ENCODE results near the gene FEN1. TPM values are rescaled to one million over a fixed set of nuclear protein-coding genes. Genes with fewer than 3 reads are reported as not detected.

The FEN1 gene
- 90.3 to 108 TPM (median 97.7 TPM) in 5 replicates for total RNA-seq (2022; extraction: Qiagen RNA extraction)

GRCh38 chr11:61792310-61793082, at the start of gene FEN1, which contains the start of gene TMEM258:
Gene FEN1, plus strand, starts transcription at chr11:61792911. Its CDS starts 2,451 bp downstream, at chr11:61795362.
Gene TMEM258, minus strand, starts transcription at chr11:61792599. Its CDS starts 41 bp downstream, at chr11:61792558.

GRCh38 chr11:61752117-61752924, 40.4 kb upstream of the FEN1 start, which contains the start of gene MYRF:
Gene MYRF, plus strand, starts transcription at chr11:61752636. Its CDS starts 109 bp downstream, at chr11:61752745.

GRCh38 chr11:61816736-61817455, 24.2 kb downstream of the FEN1 start, which contains the start of gene FADS1:
Gene FADS1, minus strand, starts transcription at chr11:61817003. Its CDS starts 74 bp downstream, at chr11:61816929.

GRCh38 chr11:61827571-61828378, 35.1 kb downstream of the FEN1 start, which contains the start of gene FADS2:
Gene FADS2, plus strand, starts transcription at chr11:61828300. Its CDS starts 91 bp downstream, at chr11:61828391.

Other genes with a start within 250 kb of the FEN1 start
- 0.84 to 1.3 TPM (median 1.2 TPM) in 5 replicates for gene SYT7, start 211.8 kb upstream of the FEN1 start, total RNA-seq (2022; extraction: Qiagen RNA extraction)
- gene DAGLA, start 112.5 kb upstream of the FEN1 start, total RNA-seq (2022; extraction: Qiagen RNA extraction) = 3.8 to 7.1 TPM (median 6.5 TPM) in 5 replicates
- gene MYRF, start 40.3 kb upstream of the FEN1 start, total RNA-seq (2022; extraction: Qiagen RNA extraction) = 14.2 to 21.4 TPM (median 18.9 TPM) in 5 replicates
- 214 to 277 TPM (median 234 TPM) in 5 replicates for gene TMEM258, start 312 bp upstream of the FEN1 start, total RNA-seq (2022; extraction: Qiagen RNA extraction)
- gene FADS1, start 24.1 kb downstream of the FEN1 start, total RNA-seq (2022; extraction: Qiagen RNA extraction) = 162 to 234 TPM (median 202 TPM) in 5 replicates
- 327 to 428 TPM (median 371 TPM) in 5 replicates for gene FADS2, start 35.4 kb downstream of the FEN1 start, total RNA-seq (2022; extraction: Qiagen RNA extraction)
- 61.4 to 86.5 TPM (median 79.0 TPM) in 5 replicates for gene FADS3, start 98.6 kb downstream of the FEN1 start, total RNA-seq (2022; extraction: Qiagen RNA extraction)
- 16.0 to 23.0 TPM (median 19.1 TPM) in 5 replicates for gene RAB3IL1, start 124.7 kb downstream of the FEN1 start, total RNA-seq (2022; extraction: Qiagen RNA extraction)
- 1.9 to 3.9 TPM (median 2.6 TPM) in 5 replicates for gene BEST1, start 157.4 kb downstream of the FEN1 start, total RNA-seq (2022; extraction: Qiagen RNA extraction)
- 12,014 to 20,729 TPM (median 18,049 TPM) in 5 replicates for gene FTH1, start 174.7 kb downstream of the FEN1 start, total RNA-seq (2022; extraction: Qiagen RNA extraction)